Cerebellar cortex (tissue), 1 donor: ENCODE data around the gene LEMD1.

ENCODE experiments used
- DNase-seq: peaks from one replicate; pipeline ENCODE4 v3.0.0-alpha.2; 2015; ENCODE audit warnings: low spot score

Gene LEMD1

DNA sequence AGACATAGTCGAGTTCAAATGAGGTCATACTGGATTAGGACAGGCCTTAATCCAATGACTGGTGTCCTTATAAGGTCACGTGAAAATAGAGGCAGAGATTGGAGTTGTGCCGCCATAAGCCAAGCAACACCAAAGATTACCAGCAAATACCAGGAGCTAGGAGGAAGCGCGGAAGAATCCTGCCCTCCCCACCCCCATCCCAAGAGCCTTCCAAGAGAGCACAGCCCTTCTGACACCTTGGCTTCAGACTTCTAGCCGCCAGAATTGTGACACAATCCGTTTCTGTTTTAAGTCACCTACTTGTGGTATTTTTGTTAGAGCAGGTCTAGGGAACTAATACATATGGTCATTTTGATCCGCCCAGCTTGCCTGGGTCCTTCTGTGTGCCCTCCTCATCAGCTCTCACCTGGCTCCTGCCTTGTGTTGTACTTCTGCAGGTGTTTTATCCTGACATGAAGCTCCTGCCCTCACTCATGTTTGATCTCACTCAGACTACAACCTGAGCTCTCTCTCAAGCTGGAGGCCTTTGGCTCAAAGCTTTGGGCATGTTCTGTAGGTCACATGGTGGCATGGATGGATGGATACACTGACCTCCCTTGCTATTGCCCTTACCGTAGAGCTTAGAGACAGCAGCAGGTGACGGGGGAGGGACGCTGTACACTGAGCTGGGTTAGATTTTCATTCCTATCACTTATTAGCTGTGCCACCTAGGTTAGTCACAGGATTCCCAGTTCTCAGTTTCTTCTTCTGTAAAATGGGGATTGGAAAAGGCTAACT lies 89.7 kb downstream of the LEMD1 start:
- no peak for DNase-seq
